Spleen (tissue), 7 donors: ENCODE data around the gene CYP1A1.

ENCODE experiments used
- CTCF ChIP-seq, 11 experiments: fragments of 200-600 bp in 7 of 11; fragments of 450-650 bp in 4 of 11; sonication (generic) in 4 of 11; IDR thresholded peaks in 8 of 11; conservative IDR thresholded peaks in 3 of 11; 1 replicate in 7 of 11; 2 replicates in 4 of 11; pipeline versions ENCODE4 v1.4.0 to v1.8.0; 2016 to 2021; ENCODE audit warnings: antibody characterized with exemption in 11 of 11, inconsistent platforms in 4 of 11, mild to moderate bottlenecking in 1 of 11
- POLR2A ChIP-seq, 3 donors: fragments of 450-650 bp; IDR thresholded peaks; one replicate each; pipeline ENCODE4 v1.5.1; 2017; ENCODE audit warnings: antibody characterized with exemption in 3 of 3, mild to moderate bottlenecking in 1 of 3
- POLR2AphosphoS5 ChIP-seq, 3 donors: sonication (generic); formaldehyde crosslinking; IDR thresholded peaks; one replicate each; pipeline ENCODE4 v1.5.1; 2017; ENCODE audit warnings: antibody characterized with exemption in 3 of 3
- donor health status: DM: no; HTN: no; CAD: no; lungs with moderate emphysema.
- donor health status: DM: no; HTN: no; CAD: no.
- donor health status: DM: no; HTN: no; CAD: no.

- TF ChIP-seq CTCF (IDR thresholded peaks at IDR 0.05 in 8 of 11, conservative IDR thresholded peaks at IDR 0.05 in 3 of 11) (no peak), POLR2AphosphoS5 (IDR thresholded peaks at IDR 0.05) (no peak), POLR2A (IDR thresholded peaks at IDR 0.05) (no peak)
Measured at GRCh38 chr15:74680456-74680855, 44.9 kb downstream of the CYP1A1 start.
